ENCODE measurements around the gene RSPH10B2.
"Not testable (repeated sequence)": the region's sequence is repeated elsewhere in the genome, so short reads cannot be mapped to it uniquely, and the experiment has no call there.

- TF ChIP-seq CTCF (IDR thresholded peaks at IDR 0.05; ENCODE audit: low read length); EZH2 (IDR thresholded peaks at IDR 0.05; ENCODE audit: borderline replicate concordance, low read length): not testable (repeated sequence)
Observed at GRCh38 chr7:6715898-6716297, 38.0 kb upstream of the RSPH10B2 start.

All from OCI-LY1 (cell line).